Measurements from ENCODE around the gene ATP10D. TPM values are rescaled to one million over a fixed set of nuclear protein-coding genes. Genes with fewer than 3 reads are reported as not detected.

ATP10D gene
- 2.7 TPM for total RNA-seq

DNA sequence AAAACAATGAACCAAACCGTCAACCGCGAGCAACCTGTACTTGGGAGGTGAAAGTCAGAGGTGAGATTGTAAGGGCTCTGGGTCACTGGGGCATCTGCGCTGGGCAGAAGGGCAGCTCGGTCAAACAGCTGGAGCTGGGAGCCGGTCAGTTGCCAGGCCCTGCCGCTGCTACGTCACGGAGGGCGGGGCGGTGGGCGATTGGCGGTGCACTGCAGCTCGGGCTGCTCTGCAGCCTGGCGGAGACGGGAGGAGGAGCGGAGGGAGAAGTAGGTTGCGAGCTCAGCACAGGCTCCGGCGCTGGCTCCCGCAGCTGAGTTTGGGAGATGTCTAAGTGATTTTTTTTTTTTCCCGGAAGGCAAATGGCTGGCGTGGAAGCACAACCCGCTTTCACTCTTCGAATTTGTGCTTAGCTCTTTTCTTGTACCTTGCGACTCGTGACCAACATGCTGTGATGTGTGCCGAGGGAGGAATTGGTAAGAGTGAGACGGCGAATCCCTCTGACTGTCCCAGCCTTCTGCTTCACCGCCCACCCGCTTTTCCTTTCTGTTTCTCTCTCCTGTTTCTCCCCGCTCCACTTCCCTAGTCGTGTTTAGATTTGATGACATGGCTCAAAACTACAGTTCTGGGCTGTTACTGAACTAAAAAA, at the start of gene ATP10D:
TSS of gene ATP10D (plus strand) at position 229 of the 646 bp plus-strand sequence. CDS start 27,266 bp downstream, outside the sequence.
- Histone ChIP-seq H3K9me3 (ENCODE audit: low read depth, low read length) (no peaks in the 10 kb centered on the region), H3K27me3 (ENCODE audit: insufficient read depth, low read length) (no peaks in the 10 kb centered on the region), H3K4me1 (ENCODE audit: insufficient read depth, low read length) (peaks cover 39% of the 10 kb centered on the region), H3K4me3 (ENCODE audit: low read length) (peak within 1 kb of the TSS; percentile 68)

- no peak overlapping the region for H3K4me3 ChIP-seq (ENCODE audit: low read length)
- H3K27me3 ChIP-seq (ENCODE audit: insufficient read depth, low read length) = no peaks in the 10 kb centered on the region
- peaks cover 30% of the 10 kb centered on the region for H3K4me1 ChIP-seq (ENCODE audit: insufficient read depth, low read length)
- H3K9me3 ChIP-seq (ENCODE audit: low read depth, low read length) = no peaks in the 10 kb centered on the region
Measured at GRCh38 chr4:47442980-47443379, 42.1 kb upstream of the ATP10D start.

DNA sequence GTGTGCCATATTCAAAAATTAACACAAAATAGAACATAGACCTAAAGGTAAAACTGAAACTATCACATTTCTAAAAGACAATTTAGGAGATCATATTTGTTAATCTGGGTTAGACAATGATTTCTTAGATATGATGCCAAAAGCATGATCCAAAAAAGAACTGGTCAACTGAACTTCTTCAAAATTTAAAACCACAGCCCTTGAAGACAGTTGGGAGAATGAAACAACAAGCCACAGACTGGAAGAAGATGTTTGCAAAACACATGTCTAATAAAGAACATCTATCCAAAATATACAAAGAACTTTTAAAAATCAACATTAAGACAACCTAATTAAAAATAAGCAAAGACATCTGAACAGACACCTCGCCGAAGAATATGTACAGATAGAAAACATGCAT, 41.0 kb upstream of the ATP10D start:
- no peak overlapping the region for H3K4me3 ChIP-seq (ENCODE audit: low read length)
- peaks cover 30% of the 10 kb centered on the region for H3K4me1 ChIP-seq (ENCODE audit: insufficient read depth, low read length)
- H3K27me3 ChIP-seq (ENCODE audit: insufficient read depth, low read length) = no peaks in the 10 kb centered on the region
- H3K9me3 ChIP-seq (ENCODE audit: low read depth, low read length) = no peaks in the 10 kb centered on the region

DNA sequence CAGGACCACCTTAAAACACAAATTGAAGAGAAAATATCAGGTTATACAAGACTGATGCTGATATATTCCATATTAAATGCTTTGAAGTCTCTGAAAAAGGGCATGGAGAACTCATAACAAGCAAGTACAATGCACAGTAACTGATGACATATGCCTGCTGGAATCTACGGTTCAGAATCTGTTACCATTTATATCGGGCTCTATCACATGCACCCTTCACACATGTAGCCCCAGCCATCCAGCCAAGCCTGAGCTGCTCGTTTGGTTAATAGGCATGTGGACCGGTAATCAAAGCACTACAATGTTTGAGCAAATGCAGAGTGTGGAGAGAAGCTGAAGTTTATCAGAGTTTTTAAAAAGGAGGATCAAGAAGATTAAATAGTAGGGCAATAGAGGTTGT, 33.4 kb upstream of the ATP10D start:
- Histone ChIP-seq H3K4me3 (ENCODE audit: low read length) (no peak overlapping the region), H3K4me1 (ENCODE audit: insufficient read depth, low read length) (no peaks in the 10 kb centered on the region), H3K27me3 (ENCODE audit: insufficient read depth, low read length) (no peaks in the 10 kb centered on the region), H3K9me3 (ENCODE audit: low read depth, low read length) (no peaks in the 10 kb centered on the region)

DNA sequence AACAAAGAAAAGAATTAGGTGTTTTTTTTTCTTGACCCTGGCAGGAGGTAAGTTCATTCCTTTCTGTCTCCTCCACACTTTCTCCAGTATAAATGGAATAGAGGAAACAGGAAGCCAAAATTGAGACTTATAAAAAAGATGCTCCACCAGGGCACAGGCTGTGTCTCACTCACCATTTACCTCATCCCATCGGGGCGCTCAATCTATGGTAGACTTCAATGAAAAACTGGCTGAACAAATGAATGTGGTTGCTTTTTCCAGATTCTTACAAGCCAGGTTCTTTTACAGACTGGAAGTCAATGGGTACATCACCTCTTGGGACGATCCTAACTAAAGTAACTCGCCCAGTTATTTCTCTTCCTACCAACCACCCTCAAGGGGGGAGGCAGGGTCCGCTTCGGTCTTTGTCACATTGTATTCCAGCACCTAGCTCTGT, 22.3 kb upstream of the ATP10D start:
- H3K9me3 ChIP-seq (ENCODE audit: low read depth, low read length) = no peaks in the 10 kb centered on the region
- peak overlapping the region; percentile 78 for H3K4me3 ChIP-seq (ENCODE audit: low read length)
- no peaks in the 10 kb centered on the region for H3K27me3 ChIP-seq (ENCODE audit: insufficient read depth, low read length)
- peaks cover 20% of the 10 kb centered on the region for H3K4me1 ChIP-seq (ENCODE audit: insufficient read depth, low read length)

GRCh38 chr4:47463235-47463956, 21.7 kb upstream of the ATP10D start, which contains the start of gene COMMD8:
COMMD8 (minus strand) TSS chr4:47463702; CDS start chr4:47463651, 51 bp downstream.
- H3K4me3 ChIP-seq (ENCODE audit: low read length) = peak within 1 kb of the TSS; percentile 78
- H3K9me3 ChIP-seq (ENCODE audit: low read depth, low read length) = no peaks in the 10 kb centered on the region
- H3K27me3 ChIP-seq (ENCODE audit: insufficient read depth, low read length) = no peaks in the 10 kb centered on the region
- peaks cover 20% of the 10 kb centered on the region for H3K4me1 ChIP-seq (ENCODE audit: insufficient read depth, low read length)

DNA sequence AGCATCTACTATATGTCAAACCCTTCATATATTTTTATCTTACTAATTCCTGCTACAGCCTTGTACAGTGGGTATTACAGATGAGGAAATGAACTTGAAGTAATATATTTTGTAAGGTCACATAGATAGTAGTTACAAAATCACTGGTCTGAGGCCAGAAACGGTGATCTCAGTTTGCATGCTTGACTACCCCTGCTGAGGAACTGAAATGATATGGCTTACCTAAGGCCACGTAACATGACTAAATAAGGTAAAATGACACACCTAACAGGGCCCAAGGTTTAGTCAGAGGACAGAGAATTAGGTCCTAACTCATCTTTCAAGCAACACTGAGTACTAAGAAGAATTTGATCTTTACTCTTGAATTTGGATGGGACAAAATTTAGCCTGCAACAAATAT, 20.1 kb upstream of the ATP10D start:
- peaks cover 20% of the 10 kb centered on the region for H3K4me1 ChIP-seq (ENCODE audit: insufficient read depth, low read length)
- no peak overlapping the region for H3K4me3 ChIP-seq (ENCODE audit: low read length)
- no peaks in the 10 kb centered on the region for H3K27me3 ChIP-seq (ENCODE audit: insufficient read depth, low read length)
- no peaks in the 10 kb centered on the region for H3K9me3 ChIP-seq (ENCODE audit: low read depth, low read length)

GRCh38 chr4:47466056-47466785, 18.9 kb upstream of the ATP10D start:
- H3K4me1 ChIP-seq (ENCODE audit: insufficient read depth, low read length) = peaks cover 17% of the 10 kb centered on the region
- no peak overlapping the region for H3K4me3 ChIP-seq (ENCODE audit: low read length)
- H3K9me3 ChIP-seq (ENCODE audit: low read depth, low read length) = no peaks in the 10 kb centered on the region
- H3K27me3 ChIP-seq (ENCODE audit: insufficient read depth, low read length) = no peaks in the 10 kb centered on the region

GRCh38 chr4:47468706-47469365, 16.2 kb upstream of the ATP10D start:
- H3K4me1 ChIP-seq (ENCODE audit: insufficient read depth, low read length) = peaks cover 9% of the 10 kb centered on the region
- H3K27me3 ChIP-seq (ENCODE audit: insufficient read depth, low read length) = no peaks in the 10 kb centered on the region
- H3K4me3 ChIP-seq (ENCODE audit: low read length) = no peak overlapping the region
- no peaks in the 10 kb centered on the region for H3K9me3 ChIP-seq (ENCODE audit: low read depth, low read length)

DNA sequence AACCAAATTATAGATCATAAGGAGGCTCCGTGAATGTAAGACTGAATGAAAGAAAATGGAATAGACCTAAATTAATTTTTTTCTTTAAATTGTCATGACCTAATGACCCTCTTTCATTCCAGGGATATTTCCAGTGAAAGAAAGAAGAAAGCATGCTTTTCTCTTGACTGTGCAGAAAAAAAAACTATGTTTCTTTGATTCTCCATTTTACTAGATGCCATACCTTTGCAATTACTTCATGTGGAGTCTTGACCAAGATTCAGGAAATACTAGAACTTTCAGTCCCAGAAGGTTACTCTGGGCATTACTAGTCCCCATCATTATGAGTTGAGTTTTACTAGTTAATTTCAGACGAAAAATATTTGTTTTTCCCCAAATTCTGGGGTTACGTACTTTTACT, 15.1 kb upstream of the ATP10D start:
- Histone ChIP-seq H3K9me3 (ENCODE audit: low read depth, low read length) (no peaks in the 10 kb centered on the region), H3K27me3 (ENCODE audit: insufficient read depth, low read length) (no peaks in the 10 kb centered on the region), H3K4me1 (ENCODE audit: insufficient read depth, low read length) (peaks cover 8% of the 10 kb centered on the region), H3K4me3 (ENCODE audit: low read length) (no peak overlapping the region)

DNA sequence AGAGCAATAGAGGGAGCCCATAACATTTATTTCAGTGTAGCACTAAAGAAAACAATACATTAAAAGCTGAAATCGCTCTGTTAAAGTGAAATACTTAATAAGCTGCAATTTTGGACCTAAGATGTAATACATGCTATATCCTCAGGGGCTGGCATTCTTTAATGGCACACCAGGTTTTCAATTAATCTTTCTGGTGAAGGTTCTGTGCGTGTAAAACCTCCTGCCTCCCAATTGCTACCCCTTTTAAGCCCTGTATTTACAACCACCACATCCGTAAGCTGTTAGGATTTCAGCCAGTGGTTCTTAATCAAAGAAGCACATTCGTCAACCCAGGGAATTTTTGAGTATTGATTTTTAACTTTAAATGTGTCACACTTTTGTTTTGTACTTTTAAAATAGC, 14.0 kb upstream of the ATP10D start:
- Histone ChIP-seq H3K27me3 (ENCODE audit: insufficient read depth, low read length) (no peaks in the 10 kb centered on the region), H3K9me3 (ENCODE audit: low read depth, low read length) (no peaks in the 10 kb centered on the region), H3K4me1 (ENCODE audit: insufficient read depth, low read length) (peaks cover 8% of the 10 kb centered on the region), H3K4me3 (ENCODE audit: low read length) (no peak overlapping the region)

DNA sequence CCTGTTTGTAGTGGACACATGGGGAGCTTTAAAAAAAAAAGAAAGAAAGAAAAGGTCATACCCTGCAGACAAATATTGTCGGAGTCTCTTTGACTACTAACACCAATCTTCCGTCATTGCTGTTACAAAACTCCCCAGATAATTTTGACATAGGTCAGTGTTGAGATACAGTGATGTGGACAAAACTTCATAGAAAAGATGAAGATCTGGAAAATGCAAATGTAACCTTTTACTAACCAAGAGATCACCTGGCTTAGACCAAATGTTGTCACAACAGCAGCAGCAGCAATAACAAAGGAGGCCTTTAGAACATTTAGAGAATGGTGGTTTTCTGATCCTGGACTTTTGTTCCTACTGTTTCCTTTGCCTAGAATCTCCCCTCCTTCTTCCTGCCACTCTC, 13.5 kb upstream of the ATP10D start:
- Histone ChIP-seq H3K4me1 (ENCODE audit: insufficient read depth, low read length) (peaks cover 8% of the 10 kb centered on the region), H3K4me3 (ENCODE audit: low read length) (no peak overlapping the region), H3K27me3 (ENCODE audit: insufficient read depth, low read length) (no peaks in the 10 kb centered on the region), H3K9me3 (ENCODE audit: low read depth, low read length) (no peaks in the 10 kb centered on the region)

DNA sequence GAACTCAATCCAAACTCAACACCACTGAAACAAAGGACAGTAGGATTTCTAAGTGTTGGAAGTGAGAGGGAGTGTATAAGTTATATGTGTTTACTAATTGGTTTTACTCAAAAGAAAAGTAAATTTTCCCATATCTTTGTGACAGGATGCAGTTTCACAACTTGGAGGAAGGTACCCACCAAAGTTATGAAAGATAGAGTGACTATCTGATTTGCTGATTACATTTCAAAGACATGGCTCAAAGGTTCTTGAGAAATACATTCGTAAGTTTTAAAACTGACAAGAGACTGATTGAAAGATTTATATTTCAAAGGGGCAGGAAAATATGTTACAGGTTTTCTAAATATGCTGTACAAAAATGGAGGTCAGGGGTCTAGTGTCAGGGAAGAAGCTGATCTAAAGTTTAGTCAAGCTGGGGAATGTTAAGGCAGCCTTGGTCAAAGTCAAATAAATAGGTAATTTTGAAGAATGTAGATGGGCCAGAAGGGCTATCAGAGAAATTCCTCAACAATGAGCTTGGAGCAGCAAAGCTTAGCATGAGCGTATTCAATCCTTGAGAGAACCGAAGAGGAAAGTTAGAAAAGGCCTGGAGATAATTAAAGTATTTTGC, 11.8 kb upstream of the ATP10D start:
- Histone ChIP-seq H3K4me1 (ENCODE audit: insufficient read depth, low read length) (peaks cover 8% of the 10 kb centered on the region), H3K9me3 (ENCODE audit: low read depth, low read length) (no peaks in the 10 kb centered on the region), H3K4me3 (ENCODE audit: low read length) (no peak overlapping the region), H3K27me3 (ENCODE audit: insufficient read depth, low read length) (no peaks in the 10 kb centered on the region)

DNA sequence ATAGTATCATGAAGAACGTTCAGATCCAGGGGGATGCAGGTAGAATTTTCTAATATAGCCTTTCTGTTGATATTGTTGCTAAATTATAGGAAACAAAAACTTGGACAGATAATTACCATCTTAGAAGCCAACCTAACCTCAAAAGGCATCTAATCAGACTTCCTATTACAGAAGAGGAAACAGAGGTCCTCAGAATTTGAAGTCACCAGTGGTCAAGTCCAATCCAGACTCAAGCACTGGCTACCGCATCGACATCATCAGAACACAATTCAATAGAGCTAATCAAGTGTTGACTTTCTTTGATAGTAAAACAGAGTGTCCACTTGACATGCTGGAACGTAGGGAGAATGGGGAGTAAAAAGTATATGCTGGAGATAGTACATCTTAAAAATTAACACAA, 10.3 kb upstream of the ATP10D start:
- no peaks in the 10 kb centered on the region for H3K9me3 ChIP-seq (ENCODE audit: low read depth, low read length)
- no peaks in the 10 kb centered on the region for H3K27me3 ChIP-seq (ENCODE audit: insufficient read depth, low read length)
- peaks cover 8% of the 10 kb centered on the region for H3K4me1 ChIP-seq (ENCODE audit: insufficient read depth, low read length)
- H3K4me3 ChIP-seq (ENCODE audit: low read length) = no peak overlapping the region

Data from mononuclear cell (primary cell).